HepG2 (cell line): ENCODE results near the gene FBXL13. TPM values are rescaled to one million over a fixed set of nuclear protein-coding genes. Genes with fewer than 3 reads are reported as not detected.
A peak's percentile ranks its signal among the peaks of the same experiment; 100 is the strongest.

Source experiments
- HCFC1 ChIP-seq: fragments of 150-350 bp; IDR thresholded peaks from 2 replicates; pipeline ENCODE4 v1.6.1; 2014; ENCODE audit warnings: low read depth, low read length
- HDAC1 ChIP-seq: sonication (generic); formaldehyde crosslinking; IDR thresholded peaks from 2 replicates; pipeline ENCODE4 v1.5.1; 2020; ENCODE audit warnings: mild to moderate bottlenecking, missing genetic modification reagents
- HDAC6 ChIP-seq: fragments of 200-600 bp; sonication (generic); IDR thresholded peaks from 2 replicates; pipeline ENCODE4 v1.7.0; 2017; ENCODE audit warnings: mild to moderate bottlenecking, antibody characterized with exemption, low read length, low read depth
- HNF4G ChIP-seq, 2 experiments: sonication (generic) in 1 of 2; formaldehyde crosslinking in 1 of 2; IDR thresholded peaks; 2 replicates each; pipeline versions ENCODE4 v1.4.0 to v1.6.1; 2011 to 2020; ENCODE audit warnings: borderline replicate concordance in 2 of 2, low read depth in 2 of 2, mild to moderate bottlenecking in 2 of 2, low read length in 1 of 2, missing genetic modification reagents in 1 of 2, moderate library complexity in 1 of 2
- IRF2 ChIP-seq: IDR thresholded peaks from 2 replicates; pipeline ENCODE4 v1.6.1; 2018; ENCODE audit warnings: missing genetic modification reagents, missing compliant biosample characterization
- MXD4 ChIP-seq: IDR thresholded peaks from 2 replicates; pipeline ENCODE4 v1.6.1; 2016; ENCODE audit warnings: mild to moderate bottlenecking, missing biosample characterization, missing genetic modification reagents
- NBN ChIP-seq: fragments of 450-650 bp; conservative IDR thresholded peaks from 2 replicates; pipeline ENCODE4 v1.6.1; 2017
- PLRG1 ChIP-seq: fragments of 450-650 bp; conservative IDR thresholded peaks from 2 replicates; pipeline ENCODE4 v1.6.1; 2016
- SATB2 ChIP-seq: sonication (generic); formaldehyde crosslinking; IDR thresholded peaks from 2 replicates; pipeline ENCODE4 v1.5.0; 2020; ENCODE audit warnings: missing genetic modification reagents
- SOX5 ChIP-seq: IDR thresholded peaks from 2 replicates; pipeline ENCODE4 v1.6.1; 2016; ENCODE audit warnings: borderline replicate concordance
- SSRP1 ChIP-seq: IDR thresholded peaks from 2 replicates; pipeline ENCODE4 v1.6.1; 2016; ENCODE audit warnings: control low read depth
- ZNF282 ChIP-seq: fragments of 450-650 bp; IDR thresholded peaks from 2 replicates; pipeline ENCODE4 v1.6.1; 2018; ENCODE audit not compliant: partially characterized antibody
- ZNF75D ChIP-seq: sonication (generic); formaldehyde crosslinking; IDR thresholded peaks from 2 replicates; pipeline ENCODE4 v1.8.1; 2023; ENCODE audit warnings: missing genetic modification reagents, mild to moderate bottlenecking, borderline replicate concordance
- polyA plus RNA-seq, 8 experiments: library from polyadenylated mRNA; depleted of rRNA in 3 of 8; stranded (reverse) in 7 of 8; unstranded in 1 of 8; fragments of >200 nt; fragmentation: Illumina TruSeq in 4 of 8; extraction: Trizol in 4 of 8; gene quantifications; 2 replicates each; pipeline versions ENCODE4 v1.2.1 to v1.2.3, GENCODE V29; 2011 to 2016; ENCODE audit warnings: low read depth in 4 of 8, missing spikeins in 1 of 8, mixed read lengths in 1 of 8; ENCODE audit not compliant: insufficient read depth in 1 of 8
- total RNA-seq, 5 experiments: library from RNA; depleted of rRNA; stranded (reverse); fragments of >200 nt; fragmentation: Illumina TruSeq; extraction: Trizol; gene quantifications; 2 replicates each; pipeline ENCODE4 v1.2.3, GENCODE V29; 2016; ENCODE audit warnings: low read depth in 1 of 5
- TF ChIP-seq, protein P1 (sequence below): sonication (generic); formaldehyde crosslinking; IDR thresholded peaks from 2 replicates; pipeline ENCODE4 v1.5.1; 2020; ENCODE audit warnings: mild to moderate bottlenecking, missing genetic modification reagents
- TF ChIP-seq, protein P2 (sequence below): IDR thresholded peaks from 2 replicates; pipeline ENCODE4 v1.6.1; 2016; ENCODE audit warnings: low read depth
- TF ChIP-seq, protein P3 (sequence below): sonication (generic); formaldehyde crosslinking; IDR thresholded peaks from 2 replicates; pipeline ENCODE4 v1.4.0; 2020; ENCODE audit warnings: low read depth, mild to moderate bottlenecking, missing genetic modification reagents
- TF ChIP-seq, protein P4 (sequence below): IDR thresholded peaks from 2 replicates; pipeline ENCODE4 v1.6.1; 2016
- TF ChIP-seq, protein P5 (sequence below): sonication (generic); formaldehyde crosslinking; IDR thresholded peaks from 2 replicates; pipeline ENCODE4 v1.5.0; 2020; ENCODE audit warnings: mild to moderate bottlenecking, missing genetic modification reagents
- TF ChIP-seq, protein P6 (sequence below): sonication (generic); formaldehyde crosslinking; IDR thresholded peaks from 2 replicates; pipeline ENCODE4 v1.4.0; 2020; ENCODE audit warnings: mild to moderate bottlenecking, low read depth, missing genetic modification reagents

Gene FBXL13
- total and polyA plus RNA-seq, 2 of the 13 experiments (the other 11 are each of a cell fraction or from before 2014, with no cell fraction given), result 0.24 to 0.77 TPM

DNA sequence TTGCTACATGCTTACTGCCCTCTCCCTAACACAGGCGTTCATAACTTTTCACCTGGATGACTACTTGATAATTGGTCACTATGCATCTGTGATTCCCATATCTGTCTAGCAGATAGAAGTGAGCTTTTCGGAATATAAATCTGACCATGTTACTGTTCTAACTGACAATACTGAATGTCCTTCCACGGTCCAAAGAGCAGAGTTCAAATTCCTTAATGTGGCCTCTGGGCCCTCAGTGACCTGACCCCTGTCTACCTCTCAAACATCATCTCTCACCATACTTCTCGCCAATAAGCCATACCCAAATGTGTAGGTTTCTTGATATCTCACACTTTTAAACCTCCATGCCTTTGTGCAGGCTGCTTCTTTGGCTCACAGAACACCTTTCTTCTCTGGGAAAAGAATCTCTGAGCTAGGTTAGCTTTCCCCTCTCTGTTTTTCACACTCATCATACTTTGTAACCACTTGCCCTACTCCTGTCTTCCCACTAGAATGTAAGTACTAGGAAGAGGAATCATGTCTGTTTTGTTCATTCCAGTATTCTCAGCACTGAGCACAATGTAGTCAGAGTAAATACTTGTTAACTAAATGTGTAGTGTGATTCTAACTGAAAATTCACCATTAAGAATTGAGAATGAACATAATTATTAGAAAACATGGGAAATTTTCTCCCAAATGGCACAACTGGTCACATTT is 201.0 kb downstream of the FBXL13 start (continued):
- TF ChIP-seq, protein P1, sequence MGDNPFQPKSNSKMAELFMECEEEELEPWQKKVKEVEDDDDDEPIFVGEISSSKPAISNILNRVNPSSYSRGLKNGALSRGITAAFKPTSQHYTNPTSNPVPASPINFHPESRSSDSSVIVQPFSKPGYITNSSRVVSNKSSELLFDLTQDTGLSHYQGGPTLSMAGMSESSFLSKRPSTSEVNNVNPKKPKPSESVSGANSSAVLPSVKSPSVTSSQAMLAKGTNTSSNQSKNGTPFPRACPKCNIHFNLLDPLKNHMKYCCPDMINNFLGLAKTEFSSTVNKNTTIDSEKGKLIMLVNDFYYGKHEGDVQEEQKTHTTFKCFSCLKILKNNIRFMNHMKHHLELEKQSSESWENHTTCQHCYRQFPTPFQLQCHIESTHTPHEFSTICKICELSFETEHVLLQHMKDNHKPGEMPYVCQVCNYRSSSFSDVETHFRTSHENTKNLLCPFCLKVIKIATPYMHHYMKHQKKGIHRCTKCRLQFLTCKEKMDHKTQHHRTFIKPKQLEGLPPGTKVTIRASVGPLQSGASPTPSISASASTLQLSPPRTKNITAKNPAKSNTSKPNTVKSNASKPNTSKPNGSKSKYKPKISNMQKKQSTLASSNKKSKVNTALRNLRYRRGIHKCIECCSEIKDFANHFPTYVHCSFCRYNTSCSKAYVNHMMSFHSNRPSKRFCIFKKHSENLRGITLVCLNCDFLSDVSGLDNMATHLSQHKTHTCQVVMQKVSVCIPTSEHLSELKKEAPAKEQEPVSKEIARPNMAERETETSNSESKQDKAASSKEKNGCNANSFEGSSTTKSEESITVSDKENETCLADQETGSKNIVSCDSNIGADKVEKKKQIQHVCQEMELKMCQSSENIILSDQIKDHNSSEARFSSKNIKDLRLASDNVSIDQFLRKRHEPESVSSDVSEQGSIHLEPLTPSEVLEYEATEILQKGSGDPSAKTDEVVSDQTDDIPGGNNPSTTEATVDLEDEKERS (CRISPR knock-in tag), result peak; percentile 68; the same call in 1 of the 2 replicates
- TF ChIP-seq, protein P2, sequence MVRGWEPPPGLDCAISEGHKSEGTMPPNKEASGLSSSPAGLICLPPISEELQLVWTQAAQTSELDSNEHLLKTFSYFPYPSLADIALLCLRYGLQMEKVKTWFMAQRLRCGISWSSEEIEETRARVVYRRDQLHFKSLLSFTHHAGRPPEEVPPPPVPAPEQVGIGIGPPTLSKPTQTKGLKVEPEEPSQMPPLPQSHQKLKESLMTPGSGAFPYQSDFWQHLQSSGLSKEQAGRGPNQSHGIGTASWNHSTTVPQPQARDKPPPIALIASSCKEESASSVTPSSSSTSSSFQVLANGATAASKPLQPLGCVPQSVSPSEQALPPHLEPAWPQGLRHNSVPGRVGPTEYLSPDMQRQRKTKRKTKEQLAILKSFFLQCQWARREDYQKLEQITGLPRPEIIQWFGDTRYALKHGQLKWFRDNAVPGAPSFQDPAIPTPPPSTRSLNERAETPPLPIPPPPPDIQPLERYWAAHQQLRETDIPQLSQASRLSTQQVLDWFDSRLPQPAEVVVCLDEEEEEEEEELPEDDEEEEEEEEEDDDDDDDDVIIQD, result peak; percentile 58; the same call in 1 of the 2 replicates
- 0 out of 2 replicates have a peak, but pooled peaks have one; percentile 24 for TF ChIP-seq SOX5
- TF ChIP-seq ZNF282, result no peak
- peak; percentile 18; the same call in 1 of the 2 replicates for TF ChIP-seq HDAC1 (CRISPR knock-in tag)
- TF ChIP-seq HCFC1, result no peak
- TF ChIP-seq, protein P3, sequence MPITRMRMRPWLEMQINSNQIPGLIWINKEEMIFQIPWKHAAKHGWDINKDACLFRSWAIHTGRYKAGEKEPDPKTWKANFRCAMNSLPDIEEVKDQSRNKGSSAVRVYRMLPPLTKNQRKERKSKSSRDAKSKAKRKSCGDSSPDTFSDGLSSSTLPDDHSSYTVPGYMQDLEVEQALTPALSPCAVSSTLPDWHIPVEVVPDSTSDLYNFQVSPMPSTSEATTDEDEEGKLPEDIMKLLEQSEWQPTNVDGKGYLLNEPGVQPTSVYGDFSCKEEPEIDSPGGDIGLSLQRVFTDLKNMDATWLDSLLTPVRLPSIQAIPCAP, result no peak
- no peak for TF ChIP-seq NBN
- TF ChIP-seq, protein P4, sequence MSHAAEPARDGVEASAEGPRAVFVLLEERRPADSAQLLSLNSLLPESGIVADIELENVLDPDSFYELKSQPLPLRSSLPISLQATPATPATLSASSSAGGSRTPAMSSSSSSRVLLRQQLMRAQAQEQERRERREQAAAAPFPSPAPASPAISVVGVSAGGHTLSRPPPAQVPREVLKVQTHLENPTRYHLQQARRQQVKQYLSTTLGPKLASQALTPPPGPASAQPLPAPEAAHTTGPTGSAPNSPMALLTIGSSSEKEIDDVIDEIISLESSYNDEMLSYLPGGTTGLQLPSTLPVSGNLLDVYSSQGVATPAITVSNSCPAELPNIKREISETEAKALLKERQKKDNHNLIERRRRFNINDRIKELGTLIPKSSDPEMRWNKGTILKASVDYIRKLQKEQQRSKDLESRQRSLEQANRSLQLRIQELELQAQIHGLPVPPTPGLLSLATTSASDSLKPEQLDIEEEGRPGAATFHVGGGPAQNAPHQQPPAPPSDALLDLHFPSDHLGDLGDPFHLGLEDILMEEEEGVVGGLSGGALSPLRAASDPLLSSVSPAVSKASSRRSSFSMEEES, result no peak
- TF ChIP-seq PLRG1, result no peak
- TF ChIP-seq SSRP1 (CRISPR knock-in tag), result no peak
- TF ChIP-seq, protein P5, sequence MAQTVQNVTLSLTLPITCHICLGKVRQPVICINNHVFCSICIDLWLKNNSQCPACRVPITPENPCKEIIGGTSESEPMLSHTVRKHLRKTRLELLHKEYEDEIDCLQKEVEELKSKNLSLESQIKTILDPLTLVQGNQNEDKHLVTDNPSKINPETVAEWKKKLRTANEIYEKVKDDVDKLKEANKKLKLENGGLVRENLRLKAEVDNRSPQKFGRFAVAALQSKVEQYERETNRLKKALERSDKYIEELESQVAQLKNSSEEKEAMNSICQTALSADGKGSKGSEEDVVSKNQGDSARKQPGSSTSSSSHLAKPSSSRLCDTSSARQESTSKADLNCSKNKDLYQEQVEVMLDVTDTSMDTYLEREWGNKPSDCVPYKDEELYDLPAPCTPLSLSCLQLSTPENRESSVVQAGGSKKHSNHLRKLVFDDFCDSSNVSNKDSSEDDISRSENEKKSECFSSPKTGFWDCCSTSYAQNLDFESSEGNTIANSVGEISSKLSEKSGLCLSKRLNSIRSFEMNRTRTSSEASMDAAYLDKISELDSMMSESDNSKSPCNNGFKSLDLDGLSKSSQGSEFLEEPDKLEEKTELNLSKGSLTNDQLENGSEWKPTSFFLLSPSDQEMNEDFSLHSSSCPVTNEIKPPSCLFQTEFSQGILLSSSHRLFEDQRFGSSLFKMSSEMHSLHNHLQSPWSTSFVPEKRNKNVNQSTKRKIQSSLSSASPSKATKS, result no peak
- TF ChIP-seq, protein P6, sequence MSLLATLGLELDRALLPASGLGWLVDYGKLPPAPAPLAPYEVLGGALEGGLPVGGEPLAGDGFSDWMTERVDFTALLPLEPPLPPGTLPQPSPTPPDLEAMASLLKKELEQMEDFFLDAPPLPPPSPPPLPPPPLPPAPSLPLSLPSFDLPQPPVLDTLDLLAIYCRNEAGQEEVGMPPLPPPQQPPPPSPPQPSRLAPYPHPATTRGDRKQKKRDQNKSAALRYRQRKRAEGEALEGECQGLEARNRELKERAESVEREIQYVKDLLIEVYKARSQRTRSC, result no peak
- peak; percentile 62 for TF ChIP-seq HNF4G (IDR thresholded peaks at IDR 0.05; ENCODE audit: borderline replicate concordance, low read depth, low read length)
- TF ChIP-seq HNF4G (CRISPR knock-in tag; IDR thresholded peaks at IDR 0.05; ENCODE audit: borderline replicate concordance, low read depth), result no peak
- no peak for TF ChIP-seq ZNF75D
- no peak for TF ChIP-seq SATB2 (CRISPR knock-in tag)
- no peak for TF ChIP-seq HDAC6
- peak; percentile 32; the same call in 1 of the 2 replicates for TF ChIP-seq IRF2 (CRISPR knock-in tag)
- no peak for TF ChIP-seq MXD4 (CRISPR knock-in tag)
